OCI-LY7 (cell line): ENCODE results near the gene ATAD3B.
"Not testable (repeated sequence)": the region's sequence is repeated elsewhere in the genome, so short reads cannot be mapped to it uniquely, and the experiment has no call there.

ENCODE experiments used
- CTCF ChIP-seq: fragments of 200-600 bp; sonication (generic); conservative IDR thresholded peaks from 2 replicates; pipeline ENCODE4 v1.5.1; 2014; ENCODE audit warnings: mild to moderate bottlenecking, antibody characterized with exemption, low read length, moderate library complexity, mixed read lengths
- EZH2phosphoT487 ChIP-seq: fragments of 200-600 bp; sonication (generic); IDR thresholded peaks from 2 replicates; pipeline ENCODE4 v1.6.1; 2018; ENCODE audit warnings: low read depth, borderline replicate concordance, mild to moderate bottlenecking, mixed run types, antibody characterized with exemption, low read length, moderate library complexity, mixed read lengths

DNA sequence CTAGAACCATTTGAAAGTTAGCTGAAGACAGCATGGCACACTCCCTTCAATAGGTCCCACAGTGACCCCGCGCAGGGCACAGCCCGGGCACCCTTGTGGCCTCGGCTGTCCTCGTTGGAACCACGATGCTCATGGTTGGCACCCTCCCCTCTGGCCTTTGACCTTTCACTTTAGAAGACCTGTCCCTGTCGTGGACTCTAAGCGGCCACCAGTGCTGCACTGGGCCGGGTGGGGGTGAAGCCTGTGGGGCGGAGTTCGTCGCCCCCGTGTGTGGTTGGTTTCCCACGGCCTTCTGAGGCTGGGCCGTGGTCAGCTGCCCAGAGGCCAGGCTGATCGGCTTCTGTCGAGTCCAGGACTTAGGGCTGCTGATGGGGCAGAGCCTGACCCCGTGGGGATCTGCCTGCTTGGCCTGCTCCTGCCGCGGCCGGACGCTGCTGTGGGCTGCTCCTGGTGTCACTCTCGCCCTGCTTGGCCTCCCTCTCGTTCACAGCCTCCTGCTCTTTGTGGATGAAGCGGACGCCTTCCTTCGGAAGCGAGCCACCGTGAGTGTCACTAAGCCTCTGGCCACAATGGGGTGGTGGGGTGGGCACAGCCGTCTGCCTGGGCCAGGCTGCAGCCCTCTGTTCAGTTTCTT is 53.3 kb downstream of the ATAD3B start:
- not testable (repeated sequence) for TF ChIP-seq CTCF, EZH2phosphoT487
